A172 (cell line): ENCODE measurements around the gene IFNAR2. TPM values are rescaled to one million over a fixed set of nuclear protein-coding genes. Genes with fewer than 3 reads are reported as not detected.

ENCODE experiments used
- DNase-seq: peaks from one replicate; pipeline ENCODE4 v3.0.0-alpha.2; 2015; ENCODE audit warnings: low spot score
- total RNA-seq: library from RNA; depleted of rRNA; stranded (reverse); fragments of >200 nt; shearing (Covaris generic); gene quantifications from 2 replicates; pipeline ENCODE4 v1.2.3, GENCODE V29; 2014; rRNA removed

IFNAR2 gene
- 3.6 and 10.4 TPM in 2 replicates for total RNA-seq

DNA sequence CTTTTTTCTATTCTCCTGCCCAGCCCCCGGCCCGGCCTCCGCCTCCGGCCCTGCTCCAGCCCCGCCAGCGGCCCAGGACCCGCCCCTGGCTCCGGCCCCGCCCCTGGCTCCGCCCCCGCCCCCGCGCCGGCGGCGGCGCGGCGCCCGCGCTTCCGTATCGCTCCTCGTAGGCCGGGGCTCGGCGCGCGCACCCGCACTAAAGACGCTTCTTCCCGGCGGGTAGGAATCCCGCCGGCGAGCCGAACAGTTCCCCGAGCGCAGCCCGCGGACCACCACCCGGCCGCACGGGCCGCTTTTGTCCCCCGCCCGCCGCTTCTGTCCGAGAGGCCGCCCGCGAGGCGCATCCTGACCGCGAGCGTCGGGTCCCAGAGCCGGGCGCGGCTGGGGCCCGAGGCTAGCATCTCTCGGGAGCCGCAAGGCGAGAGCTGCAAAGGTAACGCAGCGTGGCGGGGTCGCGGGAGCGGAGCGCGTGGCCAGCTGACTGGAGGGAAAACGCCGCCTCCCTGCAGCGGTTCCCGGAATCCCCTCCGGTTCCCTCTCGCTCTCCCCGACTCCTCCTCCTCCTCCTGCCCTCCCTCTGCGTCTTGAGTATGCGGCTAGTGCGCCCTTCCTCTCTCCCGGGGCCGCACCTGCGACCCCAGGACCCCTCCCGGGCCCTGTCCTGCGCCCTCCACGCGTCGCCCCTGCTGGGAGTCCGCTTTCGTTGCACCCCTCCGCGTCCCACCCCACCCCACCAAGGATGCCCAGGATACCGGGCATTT is at the start of gene IFNAR2:
TSS of gene IFNAR2 (plus strand) at position 155 of the 761 bp plus-strand sequence. CDS start 11,985 bp downstream, outside the sequence.
- DNase-seq: peak; percentile 47

DNA sequence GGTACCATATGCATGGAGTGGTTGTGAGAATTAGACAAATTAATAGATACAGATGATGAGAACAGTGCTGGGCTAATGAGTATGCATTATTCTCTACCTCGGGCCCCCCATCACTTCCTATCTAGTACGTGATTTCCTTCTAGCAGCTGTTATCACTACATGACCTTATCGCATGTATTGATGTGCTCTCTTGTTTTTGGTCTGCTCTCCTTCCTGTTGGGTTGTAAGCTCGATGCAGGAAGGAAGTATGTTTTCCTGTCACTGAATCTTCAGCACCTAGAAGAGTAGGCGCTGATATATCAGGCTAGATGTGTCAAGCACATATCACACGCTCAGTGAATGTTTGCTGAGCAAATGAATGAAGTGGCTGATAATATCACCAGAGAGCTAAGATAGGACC is 43.9 kb upstream of the IFNAR2 start:
- no peak for DNase-seq

DNA sequence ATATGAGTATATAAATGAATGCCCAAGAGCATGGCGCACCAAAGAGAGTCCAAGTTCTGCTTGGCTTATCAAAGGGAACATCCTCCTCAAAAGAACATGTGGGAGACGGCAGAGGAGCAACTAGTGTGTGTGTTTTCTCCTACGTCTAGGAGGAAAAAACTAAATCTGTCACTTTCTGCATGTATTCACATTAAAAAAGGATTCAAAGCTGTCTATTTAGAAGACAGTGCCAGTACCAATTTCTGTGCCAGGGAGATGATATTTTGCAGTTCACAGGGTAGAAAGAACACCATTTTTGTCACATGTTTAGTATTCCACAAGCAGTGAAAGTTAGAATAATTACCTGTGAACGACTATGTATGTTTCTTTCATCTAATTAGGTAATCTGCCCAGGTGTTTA is 42.5 kb upstream of the IFNAR2 start:
- no peak for DNase-seq

DNA sequence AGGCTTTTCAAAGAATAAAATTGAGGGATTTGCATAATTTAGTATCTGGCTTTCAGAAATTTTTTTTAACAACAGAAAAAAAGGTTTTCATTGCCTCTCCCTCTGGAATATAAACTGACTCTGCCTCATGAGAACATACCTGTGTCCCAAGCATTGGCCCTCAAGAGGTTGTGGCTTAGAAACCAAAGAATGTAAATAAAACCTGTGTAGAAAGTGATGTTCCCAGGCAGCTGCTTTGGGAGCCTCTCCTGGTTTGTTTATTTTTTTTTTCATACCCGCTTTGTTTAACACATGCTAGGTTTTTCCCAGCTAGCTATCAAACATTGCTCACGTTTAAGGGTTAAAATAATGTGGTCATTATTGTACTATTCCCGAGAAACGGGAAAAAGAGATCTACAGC is 40.5 kb upstream of the IFNAR2 start:
- DNase-seq: no peak

DNA sequence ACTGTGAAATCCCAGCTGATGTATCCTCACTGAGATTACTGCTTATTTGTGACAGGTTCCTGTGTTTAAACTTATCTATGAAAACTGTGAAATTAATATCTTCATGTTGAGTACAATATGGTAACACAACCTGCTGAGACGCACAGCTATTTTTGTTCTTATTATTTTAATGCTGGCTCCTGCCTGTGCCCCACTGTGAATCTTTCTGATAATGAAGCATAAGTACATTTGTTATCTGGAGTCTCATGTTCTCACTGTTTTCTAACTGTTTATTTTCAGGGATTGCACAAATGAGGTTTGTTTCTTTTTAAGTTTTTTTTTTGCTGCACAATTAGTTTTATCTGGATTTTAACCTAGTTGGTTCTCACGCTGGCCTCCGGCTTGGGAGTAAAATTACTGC is 39.9 kb upstream of the IFNAR2 start:
- DNase-seq: no peak

DNA sequence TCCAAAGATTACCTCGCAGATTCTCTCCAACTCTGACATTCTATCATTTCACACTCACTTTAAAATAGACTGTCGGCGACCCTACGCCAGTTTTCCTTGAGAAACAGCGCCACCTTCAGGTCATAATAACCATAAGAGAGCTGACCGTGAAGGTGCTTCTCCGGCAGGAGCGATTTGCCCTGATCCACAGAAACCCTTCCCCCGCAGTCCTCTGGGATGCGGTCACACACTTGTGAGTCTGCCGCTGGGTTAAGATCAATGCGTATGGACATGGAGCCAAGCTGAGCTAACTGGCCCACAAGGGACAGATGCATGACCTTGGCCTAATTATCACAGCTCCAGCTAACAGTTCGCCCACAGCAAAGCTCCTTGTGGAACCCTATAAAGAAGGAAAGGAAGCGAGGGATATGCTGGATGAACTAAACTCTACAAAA is 32.8 kb upstream of the IFNAR2 start:
- peak; percentile 72 for DNase-seq

DNA sequence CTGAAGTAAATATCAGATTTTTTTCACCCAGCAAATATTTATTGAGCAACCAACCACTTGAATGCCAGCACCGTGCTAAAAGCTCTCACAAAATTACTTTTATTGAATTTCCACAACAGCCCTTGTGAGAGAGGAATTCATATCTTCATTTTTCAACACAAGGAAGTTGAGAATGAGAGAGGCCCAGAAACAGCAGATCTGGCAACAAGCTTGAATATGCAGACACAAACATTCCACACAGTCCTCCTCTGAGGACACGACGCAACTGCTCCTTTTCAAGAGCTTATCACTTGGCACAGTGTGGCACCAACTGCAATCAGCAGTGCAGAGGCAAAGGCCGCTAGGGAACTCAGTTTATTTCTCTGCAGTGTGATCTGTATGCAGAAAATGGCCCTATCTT is 32.2 kb upstream of the IFNAR2 start:
- no peak for DNase-seq

DNA sequence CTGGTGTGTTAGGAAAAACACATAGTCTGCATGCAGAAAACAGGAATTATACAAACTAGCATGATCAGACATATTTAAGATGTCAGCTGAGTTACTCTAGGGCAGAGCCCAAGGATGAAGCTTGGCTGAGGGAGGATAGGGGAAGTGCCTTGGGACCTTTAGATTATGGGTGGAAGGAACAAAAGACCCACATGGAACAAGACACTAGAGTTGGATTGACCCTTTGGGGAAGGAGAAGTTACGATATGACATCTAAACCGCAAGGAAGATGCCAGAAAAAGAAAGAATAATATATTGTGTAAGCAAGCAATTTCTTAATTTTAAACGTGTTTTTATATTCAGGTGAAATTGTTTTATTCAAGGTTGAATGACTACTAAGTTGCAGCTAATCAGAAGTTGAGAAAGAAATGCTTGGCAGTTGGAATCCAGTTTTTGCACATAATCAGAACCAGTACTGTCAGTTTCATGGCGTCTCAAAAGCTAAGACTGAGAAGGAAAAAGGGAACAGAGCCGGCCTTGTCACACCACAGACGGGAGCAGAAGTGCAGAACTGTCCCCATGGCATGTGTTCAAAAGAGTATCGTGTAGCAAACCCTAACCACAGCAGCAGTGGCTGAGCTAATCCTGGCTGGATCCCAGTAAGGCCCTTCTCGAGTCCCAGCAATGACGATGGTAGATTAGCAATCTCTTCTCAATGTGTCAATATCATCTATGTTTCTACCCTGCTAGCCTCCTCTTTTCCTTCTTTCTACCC is 31.2 kb upstream of the IFNAR2 start:
- no peak for DNase-seq

DNA sequence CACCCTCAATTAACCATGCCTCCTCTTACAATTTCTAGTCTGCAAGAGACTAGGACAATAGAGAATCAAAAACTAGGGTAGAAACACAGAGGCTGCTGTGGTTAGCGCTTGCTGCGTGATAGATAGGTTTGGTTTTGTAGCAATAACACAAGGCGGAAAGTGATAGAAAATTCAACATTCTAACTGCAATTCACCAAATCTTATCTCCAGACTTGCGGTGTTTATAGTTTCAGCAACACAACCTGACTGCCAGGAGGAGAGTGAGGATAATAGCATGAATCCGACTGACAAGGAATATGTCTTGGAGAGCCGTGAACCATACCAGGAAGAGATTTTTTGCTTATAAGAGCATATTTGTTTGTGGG is 30.7 kb upstream of the IFNAR2 start:
- no peak for DNase-seq

DNA sequence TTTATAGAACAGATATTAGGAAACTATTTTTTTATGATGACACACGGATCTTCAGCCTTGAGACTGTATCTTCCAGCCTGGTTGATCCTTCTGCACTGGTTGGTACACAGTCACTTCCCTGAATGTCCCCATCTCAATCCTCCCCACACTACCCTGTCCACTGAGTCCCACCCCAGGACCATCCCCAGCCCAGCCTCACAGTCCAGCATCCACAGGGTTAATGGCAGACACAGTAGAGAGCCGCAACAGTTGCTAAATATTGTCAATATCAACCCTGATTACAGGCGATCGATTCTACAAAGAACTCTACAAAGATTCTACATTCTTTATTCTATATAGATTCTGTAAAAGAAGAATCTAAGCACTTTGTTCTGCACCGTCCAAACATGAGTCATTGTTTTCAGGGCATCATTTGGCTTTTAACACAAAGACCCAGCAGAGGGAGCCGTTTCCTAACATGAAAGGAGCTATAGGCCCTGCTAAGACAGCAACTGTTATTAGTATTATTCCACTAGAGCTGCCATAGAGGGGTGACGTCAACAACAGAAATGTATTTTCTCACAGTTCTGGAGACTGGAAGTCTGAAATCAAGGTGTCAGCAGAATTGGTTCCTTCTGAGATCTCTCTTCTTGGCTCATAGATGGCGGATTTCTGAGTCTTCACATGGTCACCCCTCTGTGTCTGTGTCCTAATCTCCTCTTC is 30.1 kb upstream of the IFNAR2 start:
- peak; percentile 97 for DNase-seq

DNA sequence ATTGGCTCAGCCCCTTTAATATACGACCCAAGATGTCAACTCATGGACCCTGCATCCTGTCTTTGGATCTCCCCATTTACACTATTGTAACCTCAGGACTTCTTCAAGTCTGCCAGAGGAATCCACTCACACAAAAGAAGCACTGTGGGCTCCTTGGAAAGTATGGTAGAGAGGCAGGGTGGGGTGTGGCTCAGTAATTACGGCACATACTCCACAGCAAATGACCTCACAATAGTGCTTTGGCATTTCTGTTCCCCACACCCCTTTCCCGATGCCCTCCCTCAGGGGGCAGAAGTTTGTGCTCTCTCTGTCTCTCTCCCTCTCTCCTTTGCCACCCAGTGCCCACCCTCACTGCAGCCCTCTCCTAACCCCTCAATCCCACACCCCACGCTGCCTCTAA is 27.8 kb upstream of the IFNAR2 start:
- no peak for DNase-seq

DNA sequence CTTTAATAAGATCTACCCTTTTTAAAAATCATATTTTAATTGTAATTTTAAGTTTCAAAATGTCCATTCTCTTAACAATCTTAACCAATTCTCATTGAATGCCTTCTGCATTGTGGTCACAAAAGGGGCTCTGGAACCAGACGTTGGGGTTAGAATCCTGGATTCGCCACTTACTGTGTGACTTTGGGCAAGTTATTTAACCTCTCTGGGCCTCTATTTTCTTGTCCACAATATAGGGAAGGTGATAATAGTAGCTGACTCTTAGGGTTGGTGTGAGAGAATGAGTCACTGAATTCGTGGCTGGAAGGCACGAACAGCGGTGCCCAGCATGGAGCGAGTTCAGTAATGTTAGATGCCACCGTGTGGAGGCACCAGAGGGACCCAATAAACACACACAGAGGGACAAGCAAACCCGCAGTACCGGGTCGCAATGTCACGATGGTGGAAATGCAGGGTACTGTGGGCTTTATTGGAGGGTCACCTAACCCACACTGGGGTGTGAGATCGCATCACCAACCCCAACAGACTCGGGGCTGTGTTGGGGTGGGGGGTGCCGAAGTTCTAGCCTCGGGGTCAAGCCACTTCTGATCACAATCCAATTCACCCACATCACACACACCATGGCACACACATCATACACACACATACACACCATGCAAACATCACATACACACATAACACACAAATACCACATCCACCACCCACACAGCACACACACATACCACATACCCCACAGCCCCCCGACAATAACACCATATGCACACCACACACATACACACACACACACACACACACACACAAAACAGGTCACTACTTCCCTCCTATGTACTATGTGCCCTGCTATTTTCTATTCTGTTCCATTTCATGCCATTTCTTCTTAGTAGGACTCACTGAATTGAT is 27.0 kb upstream of the IFNAR2 start:
- DNase-seq: no peak

DNA sequence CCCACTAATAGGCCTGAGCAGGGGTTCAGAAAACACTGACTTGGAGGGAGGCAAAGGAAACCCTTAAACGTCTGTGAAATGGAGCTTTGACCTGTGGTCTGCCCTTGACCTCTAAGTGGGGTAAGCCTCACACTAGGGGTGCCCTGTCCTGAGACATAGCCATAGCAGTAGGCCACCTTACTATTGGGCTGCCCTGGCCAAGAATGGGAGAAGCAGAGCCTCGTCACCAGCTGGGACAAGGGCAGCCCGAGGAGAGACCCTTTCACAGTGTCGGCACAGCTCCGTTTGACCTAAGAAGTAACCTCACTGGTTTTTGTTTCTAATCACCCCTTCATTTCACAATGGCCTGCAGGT is 26.4 kb upstream of the IFNAR2 start:
- no peak for DNase-seq

DNA sequence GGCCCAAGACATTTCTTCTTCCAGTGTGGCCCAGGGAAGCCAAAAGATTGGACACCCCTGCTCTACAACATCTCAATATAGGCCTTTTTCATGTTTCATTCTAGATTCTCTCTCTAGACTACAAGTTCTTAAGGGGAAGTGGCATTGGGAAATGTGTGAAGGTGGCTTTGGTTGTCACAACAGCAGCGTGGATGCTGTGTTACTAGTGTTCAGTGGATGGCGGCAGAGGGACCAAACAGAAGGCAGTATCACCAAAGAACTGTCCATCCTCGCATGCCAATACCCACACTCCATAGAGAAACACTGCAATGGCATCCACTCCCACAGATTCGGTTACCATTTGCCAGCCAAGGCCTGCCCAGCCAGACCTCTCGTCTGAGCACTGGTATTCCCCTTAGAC is 24.3 kb upstream of the IFNAR2 start:
- DNase-seq: no peak

DNA sequence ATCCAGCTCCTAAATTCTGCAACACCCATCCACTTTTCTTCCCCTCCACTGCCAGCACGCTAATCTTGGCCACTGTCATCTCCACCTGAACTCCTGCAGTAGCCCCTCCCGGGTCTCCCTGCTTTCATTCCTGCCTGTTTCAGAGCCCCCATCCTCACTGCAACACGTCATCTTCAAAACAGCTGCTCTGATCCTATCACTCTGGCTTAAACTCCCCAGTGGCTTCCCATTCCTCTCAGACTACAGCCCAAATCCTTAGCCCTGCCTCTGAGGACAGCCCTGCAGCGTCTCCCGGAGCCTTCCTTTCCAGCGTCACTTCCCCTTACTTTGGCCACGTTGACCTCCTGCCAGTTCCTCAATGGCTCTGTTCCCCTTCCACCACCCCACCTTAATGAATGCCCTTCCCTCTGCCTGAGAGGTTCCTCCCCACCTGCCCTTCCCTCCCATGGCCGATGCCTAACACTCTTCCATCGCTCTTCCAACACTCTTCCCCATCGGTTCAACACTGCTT is 22.9 kb upstream of the IFNAR2 start:
- DNase-seq: no peak

DNA sequence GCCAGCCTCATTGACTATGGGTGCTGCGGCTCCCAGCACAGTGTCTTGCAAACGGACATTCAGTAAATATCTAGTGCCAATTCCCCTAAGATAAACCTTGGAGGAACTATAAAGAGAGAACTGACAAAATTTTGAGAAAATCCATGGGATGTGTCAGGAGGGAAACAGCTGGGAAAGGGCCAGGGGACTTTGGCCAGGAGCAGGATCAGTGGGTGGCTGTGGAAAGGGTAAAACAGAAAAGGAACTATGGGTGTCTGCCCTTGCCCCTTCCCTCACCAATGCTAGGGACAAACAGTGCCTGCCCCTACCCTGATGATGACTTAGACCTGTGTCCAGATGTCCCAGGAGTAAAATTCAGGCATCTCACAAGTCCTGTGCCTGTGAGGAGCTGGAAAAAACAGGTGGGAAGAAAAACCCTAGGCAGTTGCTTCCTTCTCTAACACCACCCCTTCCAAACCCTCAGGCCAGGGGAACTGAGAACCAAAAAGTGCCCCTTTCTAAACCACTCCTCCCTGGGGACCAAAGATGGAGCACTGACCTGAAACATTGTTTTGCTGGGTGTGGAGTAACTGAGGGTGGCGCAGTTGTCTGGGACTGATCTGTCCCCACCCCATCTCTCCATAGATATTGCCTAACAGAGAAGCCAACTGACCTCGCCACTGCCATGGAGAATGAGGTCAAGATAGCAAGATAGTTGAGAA is 22.1 kb upstream of the IFNAR2 start:
- DNase-seq: no peak

DNA sequence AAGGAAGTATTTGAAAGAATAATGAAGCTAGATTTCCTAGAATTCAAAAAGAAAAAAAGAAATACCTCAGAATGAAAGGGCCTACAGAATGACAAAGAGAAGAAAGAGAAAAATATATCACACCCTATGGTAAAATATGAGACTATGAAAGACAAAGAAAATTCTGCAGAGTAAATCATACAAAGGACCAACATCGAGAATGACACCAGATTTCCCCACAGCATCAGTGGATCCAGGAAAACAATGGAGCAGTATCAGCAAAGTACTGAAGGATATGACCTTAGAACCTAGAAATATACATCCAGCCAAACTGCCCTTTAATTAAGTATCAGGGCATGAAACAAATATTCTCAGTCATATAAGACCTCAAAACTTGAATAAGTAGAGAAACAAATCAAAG is 21.2 kb upstream of the IFNAR2 start:
- DNase-seq: no peak

DNA sequence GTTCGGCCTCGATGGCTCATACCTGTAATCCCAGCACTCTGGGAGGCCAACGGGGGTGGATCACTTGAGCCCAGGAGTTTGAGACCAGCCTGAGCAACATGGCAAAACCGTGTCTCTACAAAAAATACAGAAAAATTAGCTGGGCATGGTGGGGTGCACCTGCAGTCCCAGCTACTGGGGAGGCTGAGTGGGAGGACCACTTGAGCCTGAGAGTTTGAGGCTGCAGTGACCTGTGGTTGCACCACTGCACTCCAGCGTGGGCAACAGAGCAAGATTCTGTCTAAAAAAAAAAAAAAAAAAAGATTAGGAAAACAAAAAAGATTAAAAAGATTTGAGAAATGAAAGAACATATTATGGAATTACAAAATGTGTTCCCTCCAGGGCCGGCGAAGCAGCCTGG is 18.4 kb upstream of the IFNAR2 start:
- DNase-seq: no peak

DNA sequence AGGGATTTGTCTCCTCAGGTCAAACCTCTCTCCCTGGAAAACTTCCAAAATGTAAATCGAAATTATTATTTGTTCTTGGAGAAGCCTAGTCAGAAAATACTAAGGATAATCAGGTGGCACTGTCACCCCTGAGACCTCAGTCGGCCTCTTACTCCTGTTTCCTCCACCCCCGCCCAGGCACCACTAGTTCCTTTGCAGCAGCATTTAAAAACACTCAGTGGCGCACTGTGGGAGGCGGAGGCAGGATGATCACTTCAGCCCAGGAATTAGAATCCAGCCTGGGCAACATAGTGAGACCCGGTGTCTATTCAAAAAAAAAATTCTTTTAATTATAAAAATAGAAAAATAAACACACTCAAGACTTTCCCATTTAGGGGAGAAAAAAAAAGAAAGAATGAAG is 18.0 kb upstream of the IFNAR2 start:
- DNase-seq: no peak

DNA sequence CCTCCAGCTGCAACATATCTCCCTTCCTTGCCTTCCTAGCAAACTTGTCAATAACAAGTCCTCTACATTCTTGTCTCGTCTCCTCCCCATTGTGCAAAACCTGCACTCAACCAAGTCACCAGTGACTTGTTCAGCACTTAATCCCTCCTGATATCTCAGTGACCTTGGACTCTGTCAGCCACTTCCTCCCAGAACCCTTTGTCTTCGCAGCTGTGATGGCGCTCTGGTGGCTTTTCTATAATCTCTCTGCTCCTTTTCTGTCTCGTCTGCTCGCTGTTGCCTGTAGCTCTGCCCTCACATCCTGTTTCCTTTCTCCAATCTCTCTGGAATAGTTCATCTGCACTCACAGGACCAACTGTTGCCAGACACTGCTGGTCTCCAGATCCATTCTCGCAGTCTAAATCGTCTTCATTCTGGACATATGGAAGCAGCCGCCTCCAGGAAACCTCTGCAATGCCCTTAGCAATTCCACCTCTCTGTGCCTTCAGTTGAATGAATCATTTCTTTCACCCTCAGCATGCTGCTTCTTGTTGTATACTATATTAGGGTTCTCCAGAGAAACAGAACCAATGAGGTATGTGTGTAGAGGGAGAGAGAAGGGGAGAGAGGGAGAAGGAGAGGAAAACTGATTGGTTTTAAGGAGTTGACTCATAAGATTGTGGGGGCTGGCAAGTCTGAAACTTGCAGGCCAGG is 17.4 kb upstream of the IFNAR2 start:
- DNase-seq: no peak
